Transverse colon (tissue), 4 donors: ENCODE data around the gene ABHD17A. TPM values are rescaled to one million over a fixed set of nuclear protein-coding genes. Genes with fewer than 3 reads are reported as not detected.

ENCODE experiments used
- DNase-seq: peaks from one replicate; pipeline ENCODE4 v3.0.0-alpha.2; 2019
- H3K27ac ChIP-seq, 4 donors: fragments of 200-600 bp; sonication (generic); 2 replicates each; pipeline ENCODE4 v1.5.1; 2016 to 2018; ENCODE audit warnings: inconsistent platforms in 4 of 4
- H3K27me3 ChIP-seq: fragments of 200-600 bp; sonication (generic); 2 replicates; pipeline ENCODE4 v1.5.1; 2017; ENCODE audit warnings: inconsistent platforms
- H3K36me3 ChIP-seq, 4 donors: fragments of 200-600 bp; sonication (generic); 2 replicates each; pipeline ENCODE4 v1.5.1; 2017 to 2019; ENCODE audit warnings: inconsistent platforms in 4 of 4
- H3K4me1 ChIP-seq, 4 donors: fragments of 200-600 bp; sonication (generic); 2 replicates each; pipeline ENCODE4 v1.5.1; 2017 to 2020; ENCODE audit warnings: inconsistent platforms in 4 of 4
- H3K4me3 ChIP-seq, 4 donors: fragments of 200-600 bp; sonication (generic); 1 replicate in 1 of 4; 2 replicates in 3 of 4; pipeline versions ENCODE4 v1.5.1 to v1.6.1; 2017 to 2019; ENCODE audit warnings: inconsistent platforms in 4 of 4
- H3K9me3 ChIP-seq, 2 donors: fragments of 200-600 bp; sonication (generic); 2 replicates each; pipeline ENCODE4 v1.5.1; 2017 to 2019; ENCODE audit warnings: inconsistent platforms in 2 of 2
- CTCF ChIP-seq, 5 experiments: fragments of 200-600 bp in 3 of 5; fragments of 450-650 bp in 2 of 5; sonication (generic) in 3 of 5; IDR thresholded peaks; 1 replicate in 2 of 5; 2 replicates in 3 of 5; pipeline ENCODE4 v1.5.1; 2016 to 2017; ENCODE audit warnings: antibody characterized with exemption in 5 of 5, inconsistent platforms in 3 of 5, mild to moderate bottlenecking in 2 of 5, moderate library complexity in 1 of 5
- EP300 ChIP-seq: sonication (generic); formaldehyde crosslinking; IDR thresholded peaks from one replicate; pipeline ENCODE4 v1.6.1; 2017; ENCODE audit warnings: antibody characterized with exemption, low read depth
- POLR2A ChIP-seq: fragments of 450-650 bp; IDR thresholded peaks from one replicate; pipeline ENCODE4 v1.6.1; 2016; ENCODE audit warnings: antibody characterized with exemption, mild to moderate bottlenecking, moderate library complexity
- POLR2AphosphoS5 ChIP-seq, 3 donors: sonication (generic); formaldehyde crosslinking; IDR thresholded peaks; one replicate each; pipeline ENCODE4 v1.6.1; 2016; ENCODE audit warnings: antibody characterized with exemption in 3 of 3
- WGBS, 2 donors: methylation state at CpG; one replicate each; pipeline ENCODE4 v1.1.5; 2018; ENCODE audit warnings: low coverage in 1 of 2; 5-methylcytosine and 5-hydroxymethylcytosine counted together
- in situ Hi-C, 4 donors: fragments of 200-750 bp; cut with MboI; loops; one replicate each; pipeline versions ENCODE4 v1.15.0 to v1.15.1; 2017; ENCODE audit warnings: low sequenced_read_pairs in 3 of 4, low pct_ligation_motif_present in 1 of 4, low pct_unique_long_range_greater_than_20kb in 1 of 4
- intact Hi-C: fragments of 100-400 bp; cut with DNase I; formaldehyde crosslinking; loops from one replicate; pipeline ENCODE4 v1.15.1; 2023; ENCODE audit warnings: low total_unique reads
- total RNA-seq, 4 donors: library from RNA; depleted of rRNA; stranded (reverse); fragments of >200 nt; gene quantifications; one replicate each; pipeline ENCODE4 v1.1.0, GENCODE V29; 2016

Gene ABHD17A
- total RNA-seq, 4 donors from 2014 or later, result 90.0 to 179 (median 140) TPM

- H3K36me3 ChIP-seq, result no peaks in the 10 kb centered on the region
- H3K27me3 ChIP-seq, result no peaks in the 10 kb centered on the region
- peak overlapping the region; percentile 91 to 96 (median 93) for H3K27ac ChIP-seq
- TF ChIP-seq CTCF (IDR thresholded peaks at IDR 0.05) (peak in 1 of 5 experiments; percentile 9), POLR2AphosphoS5 (IDR thresholded peaks at IDR 0.05) (no peak)
- peaks cover 64 to 92% (median 88%) of the 10 kb centered on the region in 4 donors for H3K4me1 ChIP-seq
- no peaks in the 10 kb centered on the region for H3K9me3 ChIP-seq
- in situ Hi-C loops, result no loop called here
- H3K4me3 ChIP-seq, result peak overlapping the region in 3 of 4 donors; percentile 31 to 55 (median 49)
- intact Hi-C loops, result no loop called here
- 5% methylated on average over 10 of the region's 13 CpGs; no CpG with 5 or more reads in 1 of the 2 donors for WGBS, 2 donors
- no peak for DNase-seq
Measured at GRCh38 chr19:1855828-1856255, 29.5 kb downstream of the ABHD17A start.

GRCh38 chr19:1855040-1855827 lies 30.1 kb downstream of the ABHD17A start:
- in situ Hi-C loops, result no loop called here
- peak; percentile 93 to 96 (median 96) for TF ChIP-seq POLR2AphosphoS5 (IDR thresholded peaks at IDR 0.05)
- TF ChIP-seq EP300, result no peak
- TF ChIP-seq CTCF (IDR thresholded peaks at IDR 0.05), result peak in 1 of 5 experiments; percentile 9
- peak; percentile 91 for TF ChIP-seq POLR2A
- Histone ChIP-seq H3K36me3 (no peaks in the 10 kb centered on the region), H3K4me1 (peaks cover 58 to 86% (median 82%) of the 10 kb centered on the region in 4 donors), H3K27me3 (no peaks in the 10 kb centered on the region), H3K4me3 (peak overlapping the region in 3 of 4 donors; percentile 31 to 55 (median 49)), H3K9me3 (no peaks in the 10 kb centered on the region), H3K27ac (peak overlapping the region; percentile 91 to 96 (median 93))
- WGBS, 2 donors, result 11% methylated on average over 30 of the region's 33 CpGs; no CpG with 5 or more reads in 1 of the 2 donors
- DNase-seq, result peak; percentile 96
- intact Hi-C loops, result no loop called here

GRCh38 chr19:1854542-1855039 lies 30.7 kb downstream of the ABHD17A start:
- peak; percentile 36 for DNase-seq
- H3K36me3 ChIP-seq, result no peaks in the 10 kb centered on the region
- peaks cover 52 to 79% (median 75%) of the 10 kb centered on the region in 4 donors for H3K4me1 ChIP-seq
- in situ Hi-C loops (no loop called here), intact Hi-C loops (no loop called here)
- no peak for TF ChIP-seq CTCF (IDR thresholded peaks at IDR 0.05)
- no peak for TF ChIP-seq POLR2AphosphoS5 (IDR thresholded peaks at IDR 0.05)
- no peak for TF ChIP-seq EP300
- no peak for TF ChIP-seq POLR2A
- H3K4me3 ChIP-seq, result peak overlapping the region in 1 of 4 donors; percentile 55
- no peaks in the 10 kb centered on the region for H3K9me3 ChIP-seq
- WGBS, 2 donors, result 78% methylated on average over 37 of the region's 37 CpGs; no CpG with 5 or more reads in 1 of the 2 donors
- H3K27me3 ChIP-seq, result no peaks in the 10 kb centered on the region
- peak overlapping the region; percentile 91 to 96 (median 93) for H3K27ac ChIP-seq

- TF ChIP-seq POLR2A (no peak), CTCF (IDR thresholded peaks at IDR 0.05) (no peak), EP300 (no peak), POLR2AphosphoS5 (IDR thresholded peaks at IDR 0.05) (no peak)
- in situ Hi-C loops (no loop called here), intact Hi-C loops (no loop called here)
- no peak overlapping the region for H3K4me3 ChIP-seq
- no peaks in the 10 kb centered on the region for H3K27me3 ChIP-seq
- H3K36me3 ChIP-seq, result no peaks in the 10 kb centered on the region
- H3K27ac ChIP-seq, result peak overlapping the region; percentile 91 to 96 (median 93)
- no peak for DNase-seq
- peaks cover 47 to 74% (median 70%) of the 10 kb centered on the region in 4 donors for H3K4me1 ChIP-seq
- H3K9me3 ChIP-seq, result no peaks in the 10 kb centered on the region
- WGBS, 2 donors, result 75% methylated on average over 16 of the region's 16 CpGs; no CpG with 5 or more reads in 1 of the 2 donors
Measured at GRCh38 chr19:1854039-1854541, 31.2 kb downstream of the ABHD17A start.
